Lung (tissue), 12 donors: ENCODE data around the gene SPACA4. TPM values are rescaled to one million over a fixed set of nuclear protein-coding genes. Genes with fewer than 3 reads are reported as not detected.

Experiments
- ATAC-seq: fragments of 200-7000 bp; cut with Tn5 transposase; one replicate; pipeline ENCODE4 v1.9.1; 2020; ENCODE audit warnings: moderate number of reproducible peaks; ENCODE audit not compliant: insufficient read depth, low FRiP score
- DNase-seq, 3 donors: peaks; one replicate each; pipeline ENCODE4 v3.0.0-alpha.2; 2013 to 2017
- H3K27ac ChIP-seq, 2 donors: one replicate each; pipeline ENCODE4 v1.5.1; 2013; ENCODE audit warnings: mild to moderate bottlenecking in 2 of 2, moderate library complexity in 2 of 2, control low read depth in 1 of 2, inconsistent platforms in 1 of 2, low read depth in 1 of 2, low read length in 1 of 2
- H3K27me3 ChIP-seq, 3 donors: one replicate each; pipeline ENCODE4 v1.5.1; 2013; ENCODE audit warnings: low read length in 2 of 3; ENCODE audit not compliant: control insufficient read depth in 3 of 3, insufficient read depth in 3 of 3
- H3K36me3 ChIP-seq, 4 donors: one replicate each; pipeline ENCODE4 v1.5.1; 2013; ENCODE audit warnings: low read length in 4 of 4, mild to moderate bottlenecking in 1 of 4, moderate library complexity in 1 of 4; ENCODE audit not compliant: control insufficient read depth in 4 of 4, insufficient read depth in 4 of 4
- H3K4me1 ChIP-seq, 5 donors: one replicate each; pipeline ENCODE4 v1.5.1; 2013; ENCODE audit warnings: low read length in 5 of 5, mild to moderate bottlenecking in 2 of 5, moderate library complexity in 1 of 5; ENCODE audit not compliant: control insufficient read depth in 5 of 5, insufficient read depth in 5 of 5
- H3K4me3 ChIP-seq: one replicate; pipeline ENCODE4 v1.5.1; 2013; ENCODE audit warnings: mild to moderate bottlenecking, control low read depth, moderate library complexity
- H3K9ac ChIP-seq, 2 donors: one replicate each; pipeline ENCODE4 v1.5.1; 2013; ENCODE audit warnings: low read length in 2 of 2, control low read depth in 1 of 2; ENCODE audit not compliant: insufficient read depth in 1 of 2
- H3K9me3 ChIP-seq, 4 donors: one replicate each; pipeline ENCODE4 v1.5.1; 2013; ENCODE audit warnings: low read length in 3 of 4, mild to moderate bottlenecking in 1 of 4, moderate library complexity in 1 of 4; ENCODE audit not compliant: control insufficient read depth in 4 of 4, insufficient read depth in 3 of 4
- CTCF ChIP-seq: IDR thresholded peaks from 2 replicates; pipeline ENCODE4 v1.5.1; 2012; ENCODE audit warnings: mild to moderate bottlenecking; ENCODE audit errors: control extremely low read depth, extremely low read depth
- WGBS, 2 donors: extraction: QIAGEN DNeasy Blood & Tissue Kit; methylation state at CpG; one replicate each; pipeline ENCODE4 v1.1.7; 2013; 5-methylcytosine and 5-hydroxymethylcytosine counted together
- polyA plus RNA-seq, 2 donors: library from polyadenylated mRNA; stranded (reverse); fragments of 200-250 nt; gene quantifications; one replicate each; pipeline ENCODE4 v1.2.1, GENCODE V29; 2013
- total RNA-seq, 2 donors: library from RNA; depleted of rRNA in 1 of 2; stranded (reverse); fragments of >200 nt in 1 of 2; gene quantifications; one replicate each; pipeline ENCODE4 v1.2.1, GENCODE V29; 2014 to 2021
- donor health status: control.
- donor health status: control.
- donor health status: Bipolar disorder and iron deficiency.
- donor health status: healthy.
- donor health status: DM: yes; HTN: yes; CAD: no.

SPACA4 gene
- total and polyA plus RNA-seq, 4 donors = 0.03 to 0.16 TPM; not detected in 2

GRCh38 chr19:48624791-48625723 lies 18.5 kb downstream of the SPACA4 start:
- H3K27me3 ChIP-seq = no peaks in the 10 kb centered on the region
- DNase-seq (peak in 1 of 3 donors; percentile 40), ATAC-seq (no peak)
- peak overlapping the region; percentile 47 to 83 for H3K27ac ChIP-seq
- H3K4me1 ChIP-seq = peaks cover 3 to 20% (median 7%) of the 10 kb centered on the region in 5 donors
- H3K9me3 ChIP-seq = no peaks in the 10 kb centered on the region
- 65 to 81% methylated on average over 24 of the region's 24 CpGs for WGBS, 2 donors
- no peak overlapping the region for H3K9ac ChIP-seq
- peaks cover 0 to 18% (median 0%) of the 10 kb centered on the region in 4 donors for H3K36me3 ChIP-seq
- H3K4me3 ChIP-seq = no peak overlapping the region
- no peak for TF ChIP-seq CTCF

GRCh38 chr19:48625891-48626327 lies 19.4 kb downstream of the SPACA4 start:
- no peak overlapping the region for H3K27ac ChIP-seq
- no peak for ATAC-seq
- WGBS, 2 donors = 92 to 94% methylated on average over 29 to 30 of the region's 30 CpGs
- peaks cover 3 to 29% (median 9%) of the 10 kb centered on the region in 5 donors for H3K4me1 ChIP-seq
- no peaks in the 10 kb centered on the region for H3K9me3 ChIP-seq
- H3K9ac ChIP-seq = no peak overlapping the region
- no peak overlapping the region for H3K4me3 ChIP-seq
- no peaks in the 10 kb centered on the region for H3K27me3 ChIP-seq
- H3K36me3 ChIP-seq = peaks cover 0 to 18% (median 0%) of the 10 kb centered on the region in 4 donors
- no peak for DNase-seq
- TF ChIP-seq CTCF = no peak

- peak overlapping the region in 1 of 2 donors; percentile 12 for H3K27ac ChIP-seq
- DNase-seq = no peak
- no peaks in the 10 kb centered on the region for H3K9me3 ChIP-seq
- 85 to 88% methylated on average over 6 of the region's 6 CpGs for WGBS, 2 donors
- peaks cover 0 to 16% (median 0%) of the 10 kb centered on the region in 4 donors for H3K36me3 ChIP-seq
- H3K4me3 ChIP-seq = no peak overlapping the region
- no peak for ATAC-seq
- no peaks in the 10 kb centered on the region for H3K27me3 ChIP-seq
- no peak overlapping the region for H3K9ac ChIP-seq
- TF ChIP-seq CTCF = no peak
- H3K4me1 ChIP-seq = peaks cover 3 to 32% (median 9%) of the 10 kb centered on the region in 5 donors
Measured at GRCh38 chr19:48627201-48627864, 20.8 kb downstream of the SPACA4 start.
